Measurements from ENCODE around the gene ETV5. TPM values are rescaled to one million over a fixed set of nuclear protein-coding genes. Genes with fewer than 3 reads are reported as not detected.

The ETV5 gene
- total RNA-seq, 1 donor = 42.3 TPM

- no peak for DNase-seq (ENCODE audit: insufficient read length, low spot score, missing footprints)
- Histone ChIP-seq H3K27me3 (ENCODE audit: insufficient read depth, low read length) (no peaks in the 10 kb centered on the region), H2AFZ (ENCODE audit: low read length) (no peak overlapping the region), H4K20me1 (ENCODE audit: insufficient read depth, low read length) (no peaks in the 10 kb centered on the region), H3K36me3 (ENCODE audit: insufficient read depth, low read length) (no peaks in the 10 kb centered on the region), H3K79me2 (ENCODE audit: insufficient read depth, low read length) (no peaks in the 10 kb centered on the region), H3K9me3 (ENCODE audit: low read depth, low read length) (no peaks in the 10 kb centered on the region), H3K4me2 (ENCODE audit: insufficient read depth, low read length) (no peak overlapping the region), H3K4me3 (ENCODE audit: insufficient read depth, low read length) (no peak overlapping the region), H3K4me1 (ENCODE audit: insufficient read depth, low read length) (no peaks in the 10 kb centered on the region), H3K27ac (ENCODE audit: low read depth, low read length) (no peak overlapping the region)
- TF ChIP-seq CTCF (IDR thresholded peaks at IDR 0.05; ENCODE audit: extremely low read depth, low read depth, low read length) = no peak
Observed at GRCh38 chr3:186144257-186144656, 35.4 kb upstream of the ETV5 start.

GRCh38 chr3:186143250-186143649, 34.4 kb upstream of the ETV5 start:
- no peak overlapping the region for H3K27ac ChIP-seq (ENCODE audit: low read depth, low read length)
- no peaks in the 10 kb centered on the region for H3K36me3 ChIP-seq (ENCODE audit: insufficient read depth, low read length)
- no peaks in the 10 kb centered on the region for H3K4me1 ChIP-seq (ENCODE audit: insufficient read depth, low read length)
- no peaks in the 10 kb centered on the region for H3K9me3 ChIP-seq (ENCODE audit: low read depth, low read length)
- no peaks in the 10 kb centered on the region for H3K27me3 ChIP-seq (ENCODE audit: insufficient read depth, low read length)
- H3K4me2 ChIP-seq (ENCODE audit: insufficient read depth, low read length) = no peak overlapping the region
- no peaks in the 10 kb centered on the region for H3K79me2 ChIP-seq (ENCODE audit: insufficient read depth, low read length)
- no peak overlapping the region for H2AFZ ChIP-seq (ENCODE audit: low read length)
- H4K20me1 ChIP-seq (ENCODE audit: insufficient read depth, low read length) = no peaks in the 10 kb centered on the region
- no peak for TF ChIP-seq CTCF (IDR thresholded peaks at IDR 0.05; ENCODE audit: extremely low read depth, low read depth, low read length)
- DNase-seq (ENCODE audit: insufficient read length, low spot score, missing footprints) = no peak
- no peak overlapping the region for H3K4me3 ChIP-seq (ENCODE audit: insufficient read depth, low read length)

- no peak overlapping the region for H3K4me2 ChIP-seq (ENCODE audit: insufficient read depth, low read length)
- no peaks in the 10 kb centered on the region for H4K20me1 ChIP-seq (ENCODE audit: insufficient read depth, low read length)
- H3K9me3 ChIP-seq (ENCODE audit: low read depth, low read length) = no peaks in the 10 kb centered on the region
- H3K4me3 ChIP-seq (ENCODE audit: insufficient read depth, low read length) = no peak overlapping the region
- H3K79me2 ChIP-seq (ENCODE audit: insufficient read depth, low read length) = no peaks in the 10 kb centered on the region
- no peaks in the 10 kb centered on the region for H3K36me3 ChIP-seq (ENCODE audit: insufficient read depth, low read length)
- H3K4me1 ChIP-seq (ENCODE audit: insufficient read depth, low read length) = no peaks in the 10 kb centered on the region
- no peak overlapping the region for H2AFZ ChIP-seq (ENCODE audit: low read length)
- no peak overlapping the region for H3K27ac ChIP-seq (ENCODE audit: low read depth, low read length)
- TF ChIP-seq CTCF (IDR thresholded peaks at IDR 0.05; ENCODE audit: extremely low read depth, low read depth, low read length) = no peak
- DNase-seq (ENCODE audit: insufficient read length, low spot score, missing footprints) = no peak
- no peaks in the 10 kb centered on the region for H3K27me3 ChIP-seq (ENCODE audit: insufficient read depth, low read length)
Observed at GRCh38 chr3:186142393-186142932, 33.6 kb upstream of the ETV5 start.

DNA sequence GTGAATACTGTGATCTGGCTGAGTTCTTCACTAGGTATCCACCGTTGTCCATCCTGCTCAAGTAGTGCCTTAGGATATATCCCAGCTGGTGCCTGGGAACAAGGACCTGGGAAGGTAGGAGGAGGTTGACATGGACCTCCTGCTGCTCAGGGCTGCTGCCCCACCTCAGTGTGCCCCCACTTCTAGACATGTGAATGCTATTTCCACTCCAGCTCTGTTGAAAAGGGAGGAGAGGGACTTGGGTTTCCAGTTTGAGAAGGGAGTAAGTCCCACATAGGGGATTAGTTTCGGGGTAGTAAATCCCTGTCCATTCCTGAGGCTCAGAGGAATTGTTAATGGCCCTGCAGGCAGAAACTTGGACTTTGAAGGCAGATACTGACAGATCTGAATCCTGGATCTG, 32.9 kb upstream of the ETV5 start:
- H4K20me1 ChIP-seq (ENCODE audit: insufficient read depth, low read length) = no peaks in the 10 kb centered on the region
- no peak overlapping the region for H3K27ac ChIP-seq (ENCODE audit: low read depth, low read length)
- no peaks in the 10 kb centered on the region for H3K9me3 ChIP-seq (ENCODE audit: low read depth, low read length)
- H3K4me3 ChIP-seq (ENCODE audit: insufficient read depth, low read length) = no peak overlapping the region
- no peaks in the 10 kb centered on the region for H3K4me1 ChIP-seq (ENCODE audit: insufficient read depth, low read length)
- no peak for DNase-seq (ENCODE audit: insufficient read length, low spot score, missing footprints)
- no peak overlapping the region for H2AFZ ChIP-seq (ENCODE audit: low read length)
- H3K79me2 ChIP-seq (ENCODE audit: insufficient read depth, low read length) = no peaks in the 10 kb centered on the region
- TF ChIP-seq CTCF (IDR thresholded peaks at IDR 0.05; ENCODE audit: extremely low read depth, low read depth, low read length) = no peak
- H3K36me3 ChIP-seq (ENCODE audit: insufficient read depth, low read length) = no peaks in the 10 kb centered on the region
- H3K27me3 ChIP-seq (ENCODE audit: insufficient read depth, low read length) = no peaks in the 10 kb centered on the region
- no peak overlapping the region for H3K4me2 ChIP-seq (ENCODE audit: insufficient read depth, low read length)

Data from osteoblast (primary cell).